AG09309 (cell line): Measurements from ENCODE around the gene TMEM117.
A peak's percentile ranks its signal among the peaks of the same experiment; 100 is the strongest.

Experiments
- DNase-seq: peaks from one replicate; pipeline ENCODE4 v3.0.0-alpha.2; 2010; ENCODE audit warnings: low read depth
- H3K4me3 ChIP-seq: 2 replicates; pipeline ENCODE4 v1.5.1; 2011; ENCODE audit warnings: mild to moderate bottlenecking, low read depth, low read length, moderate library complexity; ENCODE audit not compliant: control insufficient read depth
- CTCF ChIP-seq: IDR thresholded peaks from 2 replicates; pipeline ENCODE4 v1.5.1; 2011; ENCODE audit warnings: mild to moderate bottlenecking, low read depth, low read length, inconsistent platforms; ENCODE audit not compliant: insufficient read depth, control insufficient read depth; ENCODE audit errors: missing control alignments

TMEM117 gene

GRCh38 chr12:43805149-43805859 is 30.6 kb upstream of the TMEM117 start:
- no peak for DNase-seq
- peak overlapping the region; percentile 88 for H3K4me3 ChIP-seq
- TF ChIP-seq CTCF: no peak

DNA sequence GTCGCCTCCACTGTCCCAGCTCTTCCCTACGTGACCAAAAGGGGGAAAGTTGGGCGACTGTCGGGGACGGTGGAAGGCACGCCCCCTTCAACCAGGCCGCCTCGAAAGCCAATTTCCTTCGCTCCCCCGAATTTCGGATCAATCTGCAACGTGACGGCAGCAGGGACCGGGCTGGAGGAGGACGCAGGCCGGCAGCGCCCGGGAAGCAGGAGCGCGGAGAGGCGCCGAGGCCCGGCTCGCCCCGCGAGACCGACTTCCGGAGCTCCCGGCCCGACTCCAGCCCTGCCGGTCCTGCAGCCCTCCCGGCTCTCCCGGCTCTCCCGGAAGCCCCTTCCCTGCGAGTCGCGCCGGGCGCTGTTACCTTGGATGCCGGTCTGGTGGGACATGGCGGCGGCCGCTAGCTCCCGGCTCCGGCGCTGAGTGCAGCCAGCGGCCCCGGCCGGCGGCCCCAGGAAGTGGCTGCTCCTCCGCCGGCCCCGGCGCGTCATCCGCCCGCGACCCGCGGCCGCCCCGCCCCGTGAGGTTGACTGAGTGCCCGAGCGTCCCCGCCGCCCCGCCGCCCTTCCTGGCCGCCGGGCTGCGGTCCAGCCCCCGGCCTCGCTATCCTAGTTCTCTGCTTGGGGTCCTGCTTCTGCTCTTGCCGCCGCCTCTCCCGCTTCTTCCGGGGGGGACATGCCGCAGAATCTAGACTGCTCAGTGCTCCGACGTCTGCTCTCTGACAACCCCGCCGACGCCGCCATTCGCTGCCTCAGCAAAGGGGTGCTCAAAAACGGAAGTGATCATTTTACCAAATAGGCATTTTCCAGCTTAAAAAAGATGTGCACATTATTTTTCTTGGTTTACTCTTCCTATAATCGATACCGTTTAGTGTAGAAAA is 29.8 kb upstream of the TMEM117 start, which contains the start of gene TWF1:
Gene TWF1 (minus strand): TSS at position 458 of the 877 bp plus-strand sequence. CDS start 72 bp downstream, at position 386.
- no peak for DNase-seq
- peak; percentile 41 for TF ChIP-seq CTCF
- H3K4me3 ChIP-seq: peak within 1 kb of the TSS; percentile 88

DNA sequence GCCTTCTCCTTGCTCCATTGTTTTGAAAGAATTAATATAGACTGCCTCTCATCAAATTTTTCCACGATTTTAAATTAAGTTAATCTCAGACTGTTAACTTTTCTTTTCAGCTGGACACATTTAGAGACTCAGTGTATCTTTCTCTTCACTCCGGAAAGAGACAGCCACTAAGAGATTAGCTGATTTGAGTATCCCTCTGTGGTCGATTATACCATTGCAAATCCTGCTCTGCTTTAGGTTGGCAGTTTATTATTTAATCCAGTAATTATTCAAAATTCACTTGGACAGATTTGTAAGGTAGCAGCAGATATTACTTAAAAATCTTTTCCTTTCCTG is 29.2 kb upstream of the TMEM117 start:
- TF ChIP-seq CTCF: no peak
- peak overlapping the region; percentile 88 for H3K4me3 ChIP-seq
- DNase-seq: no peak

GRCh38 chr12:43807386-43807785 is 28.5 kb upstream of the TMEM117 start:
- H3K4me3 ChIP-seq: no peak overlapping the region
- no peak for TF ChIP-seq CTCF
- DNase-seq: no peak

- no peak for DNase-seq
- no peak overlapping the region for H3K4me3 ChIP-seq
- no peak for TF ChIP-seq CTCF
Measured at GRCh38 chr12:43812057-43812456, 23.8 kb upstream of the TMEM117 start.

DNA sequence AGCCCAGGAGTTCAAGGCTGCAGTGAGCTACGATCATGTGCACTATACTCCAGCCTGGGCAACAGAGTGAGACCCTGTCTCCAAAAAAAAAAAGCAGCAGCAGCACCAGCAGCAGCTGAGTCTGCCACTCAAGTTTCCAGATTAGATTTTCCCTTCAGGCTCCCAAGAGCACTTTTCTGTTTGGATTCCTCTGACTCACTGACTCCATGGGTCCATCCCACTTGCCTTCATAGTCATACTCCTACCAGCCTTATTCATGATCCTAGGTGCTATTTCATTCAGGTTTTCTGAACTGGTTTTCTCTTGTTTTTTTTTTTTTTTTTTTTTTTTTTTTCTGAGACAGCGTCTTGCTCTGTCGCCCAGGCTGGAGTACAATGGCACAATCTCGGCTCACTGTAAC is 23.0 kb upstream of the TMEM117 start:
- no peak for TF ChIP-seq CTCF
- DNase-seq: no peak
- no peak overlapping the region for H3K4me3 ChIP-seq
